GM10248 (cell line): ENCODE measurements around the gene DENND1B.

ENCODE experiments used
- CTCF ChIA-PET: fragments of 300-600 bp; sonication (Branson Sonifier 250); formaldehyde crosslinking; extraction: SDS; loops from one replicate; lab custom pipeline; 2021; ENCODE audit warnings: antibody characterized with exemption; lab: Yijun Ruan, JAX
- POLR2A ChIA-PET: fragments of 350-650 bp; sonication (Branson Sonifier 250); formaldehyde crosslinking; extraction: SDS; loops from one replicate; lab custom pipeline; 2020; ENCODE audit warnings: antibody characterized with exemption; lab: Yijun Ruan, JAX
- DNase-seq: peaks from one replicate; pipeline ENCODE4 v3.0.0; 2012; ENCODE audit errors: extremely low spot score
- CTCF ChIP-seq: IDR thresholded peaks from 2 replicates; pipeline ENCODE4 v1.5.1; 2012; ENCODE audit warnings: mild to moderate bottlenecking, low read depth; ENCODE audit errors: extremely low read depth, missing control alignments, control extremely low read depth

DENND1B gene

GRCh38 chr1:197671920-197672319 lies 103.4 kb downstream of the DENND1B start:
- no peak for DNase-seq
- no peak for TF ChIP-seq CTCF
- ChIA-PET CTCF (no interaction called here), POLR2A (no interaction called here)

GRCh38 chr1:197671140-197671539 lies 104.1 kb downstream of the DENND1B start:
- POLR2A ChIA-PET: no interaction called here
- TF ChIP-seq CTCF: no peak
- no peak for DNase-seq
- CTCF ChIA-PET: no interaction called here

- no peak for DNase-seq
- ChIA-PET POLR2A (no interaction called here), CTCF (interaction anchor here (1.0 to 2.1 kb wide), 2 partner anchors 9 to 202 kb away, joined by 3 to 10 read pairs; no protein-coding TSS in a partner anchor)
- no peak for TF ChIP-seq CTCF
These were observed 108.5 kb downstream of the DENND1B start for GRCh38 chr1:197666769-197667285.

- TF ChIP-seq CTCF: no peak
- POLR2A ChIA-PET: no interaction called here
- CTCF ChIA-PET: no interaction called here
- DNase-seq: no peak
These were observed 110.9 kb downstream of the DENND1B start for GRCh38 chr1:197664391-197664790.

- DNase-seq: no peak
- POLR2A ChIA-PET: no interaction called here
- no peak for TF ChIP-seq CTCF
- CTCF ChIA-PET: no interaction called here
These were observed 111.9 kb downstream of the DENND1B start for GRCh38 chr1:197663162-197663953.

GRCh38 chr1:197660389-197660788 lies 114.9 kb downstream of the DENND1B start:
- CTCF ChIA-PET: no interaction called here
- POLR2A ChIA-PET: no interaction called here
- TF ChIP-seq CTCF: no peak
- DNase-seq: no peak
